ENCODE data around the gene AGMO.

Gene AGMO

DNA sequence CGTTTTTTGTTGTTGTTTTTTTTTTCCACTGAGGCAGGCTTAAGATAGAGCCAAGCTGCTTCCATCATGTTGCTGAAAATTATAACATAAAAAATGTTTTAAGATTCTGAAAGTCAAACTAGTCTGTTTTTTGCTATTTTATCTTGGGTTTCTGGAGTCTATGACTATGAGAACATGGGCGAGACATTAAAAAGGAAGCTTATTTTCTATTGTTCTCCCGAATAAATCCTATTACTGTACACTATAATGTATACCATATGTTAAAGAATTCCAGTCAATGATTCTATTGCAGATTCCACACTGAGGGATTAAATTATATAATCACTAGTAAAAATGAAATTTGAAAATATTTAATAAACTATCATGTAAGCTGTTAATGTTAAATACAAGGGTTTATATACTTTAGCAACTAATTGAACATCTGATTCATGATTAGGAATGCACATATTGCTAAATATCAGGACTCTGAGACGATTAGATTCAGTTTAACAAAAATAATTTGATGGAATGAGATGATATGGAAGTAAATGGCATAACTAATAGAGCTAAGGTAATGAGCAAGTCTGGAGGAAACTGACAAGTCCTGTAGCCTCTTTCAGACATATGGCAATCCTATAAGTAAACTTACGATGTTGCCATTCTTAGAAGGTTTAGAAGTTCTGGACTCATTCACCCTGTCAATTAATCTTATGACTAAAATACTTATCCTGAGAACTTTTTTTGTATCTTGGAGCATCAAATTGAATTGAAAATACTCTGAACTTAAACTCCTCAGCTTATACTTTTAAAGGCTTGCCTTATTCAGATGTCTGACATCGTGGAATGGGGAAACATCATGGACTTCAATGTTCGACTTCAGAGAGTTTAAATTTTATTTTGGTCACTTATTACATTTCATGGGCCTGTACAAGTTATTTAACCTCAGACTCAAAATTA, 364.5 kb downstream of the AGMO start:
- Mint-ChIP-seq H3K27me3 (ENCODE audit: low read depth) (no peaks in the 10 kb centered on the region), H3K36me3 (ENCODE audit: low read depth) (no peaks in the 10 kb centered on the region), H3K4me3 (no peak overlapping the region), H3K4me1 (peaks cover 6% of the 10 kb centered on the region), H3K27ac (no peak overlapping the region), H3K9me3 (no peaks in the 10 kb centered on the region)
- TF ChIP-seq, protein P1, sequence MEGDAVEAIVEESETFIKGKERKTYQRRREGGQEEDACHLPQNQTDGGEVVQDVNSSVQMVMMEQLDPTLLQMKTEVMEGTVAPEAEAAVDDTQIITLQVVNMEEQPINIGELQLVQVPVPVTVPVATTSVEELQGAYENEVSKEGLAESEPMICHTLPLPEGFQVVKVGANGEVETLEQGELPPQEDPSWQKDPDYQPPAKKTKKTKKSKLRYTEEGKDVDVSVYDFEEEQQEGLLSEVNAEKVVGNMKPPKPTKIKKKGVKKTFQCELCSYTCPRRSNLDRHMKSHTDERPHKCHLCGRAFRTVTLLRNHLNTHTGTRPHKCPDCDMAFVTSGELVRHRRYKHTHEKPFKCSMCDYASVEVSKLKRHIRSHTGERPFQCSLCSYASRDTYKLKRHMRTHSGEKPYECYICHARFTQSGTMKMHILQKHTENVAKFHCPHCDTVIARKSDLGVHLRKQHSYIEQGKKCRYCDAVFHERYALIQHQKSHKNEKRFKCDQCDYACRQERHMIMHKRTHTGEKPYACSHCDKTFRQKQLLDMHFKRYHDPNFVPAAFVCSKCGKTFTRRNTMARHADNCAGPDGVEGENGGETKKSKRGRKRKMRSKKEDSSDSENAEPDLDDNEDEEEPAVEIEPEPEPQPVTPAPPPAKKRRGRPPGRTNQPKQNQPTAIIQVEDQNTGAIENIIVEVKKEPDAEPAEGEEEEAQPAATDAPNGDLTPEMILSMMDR (IDR thresholded peaks at IDR 0.05; ENCODE audit: unreplicated experiment in 3 of 3), result no peak

DNA sequence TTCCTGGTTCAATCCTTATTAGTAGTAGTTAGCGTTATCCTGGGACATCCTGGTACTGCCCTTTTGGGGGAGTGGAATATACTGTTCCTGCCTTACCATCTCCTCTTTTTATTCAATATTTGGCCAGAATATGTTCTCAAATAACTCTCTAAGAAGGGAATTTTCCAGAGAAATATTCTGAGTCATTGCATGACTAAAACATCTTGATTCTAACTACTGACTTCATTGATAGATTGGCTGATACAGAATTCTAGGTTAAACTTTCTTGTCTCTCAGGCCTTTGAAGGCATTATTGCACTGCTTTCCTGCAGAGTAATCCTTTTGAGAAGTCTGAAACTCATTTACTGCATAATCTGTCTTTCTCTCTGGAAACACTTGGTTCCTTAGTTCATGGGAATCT, 383.8 kb downstream of the AGMO start:
- Mint-ChIP-seq H3K4me3 (no peak overlapping the region), H3K9me3 (no peaks in the 10 kb centered on the region), H3K27ac (no peak overlapping the region), H3K27me3 (ENCODE audit: low read depth) (no peaks in the 10 kb centered on the region), H3K4me1 (no peaks in the 10 kb centered on the region), H3K36me3 (ENCODE audit: low read depth) (no peaks in the 10 kb centered on the region)
- TF ChIP-seq, protein P1 (IDR thresholded peaks at IDR 0.05; ENCODE audit: unreplicated experiment in 3 of 3), result no peak

DNA sequence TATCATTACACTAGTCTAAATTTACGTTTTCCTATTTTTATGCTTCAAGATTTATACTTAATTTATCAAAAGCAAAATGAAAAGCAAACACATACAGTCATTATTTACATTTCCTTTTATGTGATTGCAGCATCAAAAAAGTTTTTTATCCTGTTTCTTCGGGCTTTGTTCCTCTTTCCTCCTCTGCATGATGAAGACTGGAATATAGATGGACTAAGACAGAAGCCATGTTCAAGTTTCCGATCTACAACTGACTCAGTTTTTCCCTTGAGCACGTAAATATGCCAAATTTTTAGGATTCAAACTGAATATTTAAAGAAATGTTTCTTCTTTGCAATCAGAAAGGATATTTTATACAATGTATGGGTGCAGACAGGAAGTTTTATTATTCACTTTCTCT, 385.7 kb downstream of the AGMO start:
- H3K27ac Mint-ChIP-seq, result no peak overlapping the region
- TF ChIP-seq, protein P1 (IDR thresholded peaks at IDR 0.05; ENCODE audit: unreplicated experiment in 3 of 3), result no peak
- no peak overlapping the region for H3K4me3 Mint-ChIP-seq
- H3K4me1 Mint-ChIP-seq, result no peaks in the 10 kb centered on the region
- no peaks in the 10 kb centered on the region for H3K27me3 Mint-ChIP-seq (ENCODE audit: low read depth)
- H3K36me3 Mint-ChIP-seq (ENCODE audit: low read depth), result no peaks in the 10 kb centered on the region
- H3K9me3 Mint-ChIP-seq, result no peaks in the 10 kb centered on the region

DNA sequence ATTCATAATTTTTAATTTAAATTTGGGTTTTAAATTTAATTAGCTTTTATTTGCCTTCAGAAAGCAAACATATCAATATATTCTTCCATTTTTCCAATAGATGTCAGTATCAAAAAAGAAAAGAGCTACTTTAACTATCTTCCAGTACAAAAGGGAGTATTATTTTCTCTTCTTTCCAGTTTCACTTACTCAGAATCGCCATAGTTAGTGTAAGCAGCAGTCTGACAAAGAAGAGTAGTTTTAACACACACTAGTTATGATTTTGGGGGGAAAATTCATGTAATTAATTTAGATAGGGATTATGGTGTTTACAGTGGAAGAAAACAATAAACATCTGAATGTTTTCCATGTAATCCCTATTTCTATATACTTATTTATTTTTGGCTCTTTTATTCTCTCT, 386.7 kb downstream of the AGMO start:
- no peaks in the 10 kb centered on the region for H3K36me3 Mint-ChIP-seq (ENCODE audit: low read depth)
- H3K4me1 Mint-ChIP-seq, result no peaks in the 10 kb centered on the region
- no peak overlapping the region for H3K4me3 Mint-ChIP-seq
- no peaks in the 10 kb centered on the region for H3K9me3 Mint-ChIP-seq
- H3K27me3 Mint-ChIP-seq (ENCODE audit: low read depth), result no peaks in the 10 kb centered on the region
- TF ChIP-seq, protein P1 (IDR thresholded peaks at IDR 0.05; ENCODE audit: unreplicated experiment in 3 of 3), result no peak
- no peak overlapping the region for H3K27ac Mint-ChIP-seq

DNA sequence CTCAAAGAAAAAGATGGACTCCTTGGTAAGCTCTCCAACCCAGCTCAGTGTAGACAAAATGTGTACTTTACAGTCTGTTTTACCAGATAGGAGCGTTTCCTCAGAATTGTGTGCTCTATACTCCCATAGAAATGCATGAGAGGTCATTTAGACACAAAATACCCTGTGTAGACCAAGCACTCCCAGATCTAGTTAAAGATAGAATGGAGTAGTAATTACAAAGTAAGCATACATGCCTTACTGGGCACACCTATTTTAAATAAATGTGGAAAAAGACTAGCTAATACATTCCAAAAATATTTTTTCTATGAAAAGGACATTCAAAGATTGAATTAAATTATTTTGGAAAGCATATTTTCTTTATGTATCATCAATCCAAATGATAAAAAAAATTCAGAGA, 387.3 kb downstream of the AGMO start:
- Mint-ChIP-seq H3K4me1 (no peaks in the 10 kb centered on the region), H3K4me3 (no peak overlapping the region), H3K27me3 (ENCODE audit: low read depth) (no peaks in the 10 kb centered on the region), H3K27ac (no peak overlapping the region), H3K36me3 (ENCODE audit: low read depth) (no peaks in the 10 kb centered on the region), H3K9me3 (no peaks in the 10 kb centered on the region)
- TF ChIP-seq, protein P1 (IDR thresholded peaks at IDR 0.05; ENCODE audit: unreplicated experiment in 3 of 3), result no peak

DNA sequence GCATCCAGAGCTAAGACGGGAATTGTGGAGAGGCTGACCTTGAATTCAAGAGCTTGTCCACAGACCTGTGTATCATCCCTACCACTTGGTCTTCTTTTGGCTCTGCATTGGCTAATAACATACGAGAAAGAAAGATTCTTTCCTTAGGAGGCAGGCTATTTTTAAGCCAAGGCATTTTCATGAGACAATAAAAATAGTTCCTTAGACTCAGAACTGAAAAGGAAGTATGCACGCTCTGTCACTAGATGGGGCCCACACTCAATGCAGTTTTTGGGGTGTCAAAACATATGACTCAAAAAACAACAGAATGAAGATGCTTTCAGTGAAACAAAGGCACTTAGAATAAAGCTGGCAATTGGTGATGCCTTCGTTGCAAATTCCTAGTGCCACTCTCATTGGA, 393.3 kb downstream of the AGMO start:
- H3K27me3 Mint-ChIP-seq (ENCODE audit: low read depth), result no peaks in the 10 kb centered on the region
- no peak overlapping the region for H3K4me3 Mint-ChIP-seq
- no peaks in the 10 kb centered on the region for H3K4me1 Mint-ChIP-seq
- TF ChIP-seq, protein P1 (IDR thresholded peaks at IDR 0.05; ENCODE audit: unreplicated experiment in 3 of 3), result no peak
- peak overlapping the region in 1 of 3 experiments; percentile 37 for H3K27ac Mint-ChIP-seq
- no peaks in the 10 kb centered on the region for H3K9me3 Mint-ChIP-seq
- H3K36me3 Mint-ChIP-seq (ENCODE audit: low read depth), result no peaks in the 10 kb centered on the region
